Measurements from ENCODE around the gene SEMA5A. TPM values are rescaled to one million over a fixed set of nuclear protein-coding genes. Genes with fewer than 3 reads are reported as not detected.

The SEMA5A gene
- total RNA-seq, 1 donor from 2014 or later = 11.9 TPM

DNA sequence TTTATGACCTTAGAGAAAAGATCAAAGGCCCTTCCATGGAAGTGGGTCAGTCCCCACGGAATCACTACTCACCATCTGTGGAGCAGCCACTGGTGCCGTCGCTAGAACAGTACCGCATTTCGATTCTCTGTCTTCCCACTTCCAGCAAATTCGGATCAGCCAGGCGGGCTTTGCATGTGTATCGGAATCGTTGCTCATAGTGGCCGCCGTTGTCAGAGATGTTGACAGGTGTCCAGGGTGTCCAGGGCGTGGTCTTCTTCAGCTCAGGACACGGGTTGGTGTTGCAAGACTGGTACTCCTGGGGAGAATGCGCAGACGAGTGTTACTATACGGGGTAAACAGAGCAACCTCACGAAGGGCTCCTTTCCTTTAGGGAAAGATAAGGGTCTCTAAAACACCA lies 479.5 kb downstream of the SEMA5A start:
- Histone ChIP-seq H3K79me2 (ENCODE audit: low read depth) (no peaks in the 10 kb centered on the region), H3K4me3 (no peak overlapping the region), H3K4me1 (no peaks in the 10 kb centered on the region), H3K27me3 (no peaks in the 10 kb centered on the region), H3F3A (ENCODE audit: low read depth) (no peaks in the 10 kb centered on the region), H4K20me1 (ENCODE audit: low read depth) (no peaks in the 10 kb centered on the region), H3K9ac (no peak overlapping the region), H3K27ac (no peak overlapping the region), H3K36me3 (no peaks in the 10 kb centered on the region), H2AFZ (replicated peaks) (no peak overlapping the region), H3K9me3 (ENCODE audit: low read depth) (no peaks in the 10 kb centered on the region), H3K4me2 (no peak overlapping the region)
- no peak overlapping the region for H3K27ac Mint-ChIP-seq
- DNase-seq (ENCODE audit: low spot score) = no peak
- peaks cover 13% of the 10 kb centered on the region for H3K36me3 Mint-ChIP-seq
- peaks cover 4% of the 10 kb centered on the region for H3K4me1 Mint-ChIP-seq
- TF ChIP-seq, protein P1, sequence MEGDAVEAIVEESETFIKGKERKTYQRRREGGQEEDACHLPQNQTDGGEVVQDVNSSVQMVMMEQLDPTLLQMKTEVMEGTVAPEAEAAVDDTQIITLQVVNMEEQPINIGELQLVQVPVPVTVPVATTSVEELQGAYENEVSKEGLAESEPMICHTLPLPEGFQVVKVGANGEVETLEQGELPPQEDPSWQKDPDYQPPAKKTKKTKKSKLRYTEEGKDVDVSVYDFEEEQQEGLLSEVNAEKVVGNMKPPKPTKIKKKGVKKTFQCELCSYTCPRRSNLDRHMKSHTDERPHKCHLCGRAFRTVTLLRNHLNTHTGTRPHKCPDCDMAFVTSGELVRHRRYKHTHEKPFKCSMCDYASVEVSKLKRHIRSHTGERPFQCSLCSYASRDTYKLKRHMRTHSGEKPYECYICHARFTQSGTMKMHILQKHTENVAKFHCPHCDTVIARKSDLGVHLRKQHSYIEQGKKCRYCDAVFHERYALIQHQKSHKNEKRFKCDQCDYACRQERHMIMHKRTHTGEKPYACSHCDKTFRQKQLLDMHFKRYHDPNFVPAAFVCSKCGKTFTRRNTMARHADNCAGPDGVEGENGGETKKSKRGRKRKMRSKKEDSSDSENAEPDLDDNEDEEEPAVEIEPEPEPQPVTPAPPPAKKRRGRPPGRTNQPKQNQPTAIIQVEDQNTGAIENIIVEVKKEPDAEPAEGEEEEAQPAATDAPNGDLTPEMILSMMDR (IDR thresholded peaks at IDR 0.05) = no peak
- TF ChIP-seq EZH2 (IDR thresholded peaks at IDR 0.05) (no peak), EZH2phosphoT487 (IDR thresholded peaks at IDR 0.05) (no peak)
- H3K27me3 Mint-ChIP-seq (ENCODE audit: insufficient read depth, low read depth) = peaks cover 4% of the 10 kb centered on the region
- no peaks in the 10 kb centered on the region for H3K9me3 Mint-ChIP-seq
- no peak overlapping the region for H3K4me3 Mint-ChIP-seq

DNA sequence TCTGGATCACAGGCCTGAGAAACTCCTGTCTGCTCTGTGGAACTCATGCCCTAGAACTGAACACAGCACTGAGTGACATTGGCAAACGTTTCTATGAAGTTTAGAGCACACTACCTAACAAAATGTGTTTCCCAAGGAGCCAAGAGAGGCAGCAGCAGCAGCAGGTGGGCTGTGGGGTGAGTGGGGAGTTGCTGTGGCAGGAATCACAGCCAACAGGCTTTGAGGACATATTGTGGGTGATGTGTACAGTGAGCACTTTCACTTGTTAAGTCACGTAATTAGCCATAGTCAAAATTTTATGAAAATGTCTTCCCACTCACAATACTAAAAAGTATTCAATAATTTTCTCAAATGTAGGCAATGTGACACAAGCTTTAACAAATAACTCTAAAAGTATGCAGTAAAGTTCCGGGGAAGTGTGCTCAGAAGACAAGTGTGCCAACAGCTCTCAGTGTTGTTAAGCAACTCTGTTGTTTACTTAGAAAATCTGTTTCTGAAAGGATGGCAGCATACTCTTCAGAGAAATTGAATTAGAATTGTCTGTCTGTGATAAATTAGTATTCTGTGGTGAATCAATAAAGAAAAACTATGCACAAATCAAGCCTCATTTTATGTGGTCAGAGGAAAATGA lies 482.1 kb downstream of the SEMA5A start:
- Mint-ChIP-seq H3K27me3 (ENCODE audit: insufficient read depth, low read depth) (peaks cover 4% of the 10 kb centered on the region), H3K4me3 (no peak overlapping the region), H3K27ac (no peak overlapping the region), H3K9me3 (no peaks in the 10 kb centered on the region), H3K36me3 (peaks cover 19% of the 10 kb centered on the region), H3K4me1 (peaks cover 12% of the 10 kb centered on the region)
- no peak overlapping the region for H3K4me3 ChIP-seq
- no peaks in the 10 kb centered on the region for H3K4me1 ChIP-seq
- no peaks in the 10 kb centered on the region for H3K9me3 ChIP-seq (ENCODE audit: low read depth)
- H3K79me2 ChIP-seq (ENCODE audit: low read depth) = no peaks in the 10 kb centered on the region
- no peak overlapping the region for H2AFZ ChIP-seq (replicated peaks)
- H3K4me2 ChIP-seq = no peak overlapping the region
- no peaks in the 10 kb centered on the region for H3K36me3 ChIP-seq
- H3K27me3 ChIP-seq = no peaks in the 10 kb centered on the region
- TF ChIP-seq, protein P1 (IDR thresholded peaks at IDR 0.05) = no peak
- no peak for TF ChIP-seq EZH2 (IDR thresholded peaks at IDR 0.05)
- TF ChIP-seq EZH2phosphoT487 (IDR thresholded peaks at IDR 0.05) = no peak
- no peak overlapping the region for H3K9ac ChIP-seq
- no peaks in the 10 kb centered on the region for H4K20me1 ChIP-seq (ENCODE audit: low read depth)
- DNase-seq (ENCODE audit: low spot score) = no peak
- no peaks in the 10 kb centered on the region for H3F3A ChIP-seq (ENCODE audit: low read depth)
- H3K27ac ChIP-seq = no peak overlapping the region

DNA sequence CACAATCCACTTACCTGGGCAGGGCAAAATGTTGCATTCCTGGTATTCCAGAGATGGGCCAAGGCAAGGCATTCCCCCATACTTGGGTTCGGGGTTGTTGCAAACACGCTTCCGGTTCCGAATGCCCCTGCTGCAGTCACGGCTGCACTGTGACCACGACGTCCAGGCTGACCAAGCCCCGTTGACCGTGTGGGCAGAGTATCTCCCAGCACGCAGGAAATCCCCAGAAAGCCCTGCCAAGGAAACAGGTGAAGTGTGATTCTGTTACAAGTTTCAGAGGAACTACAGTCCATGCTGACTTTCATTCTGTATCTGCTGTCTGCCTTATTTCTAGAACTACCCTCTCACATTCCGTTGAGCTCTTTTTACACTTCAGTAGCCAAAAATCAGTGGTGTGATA lies 483.0 kb downstream of the SEMA5A start:
- Histone ChIP-seq H3K27ac (no peak overlapping the region), H3K4me1 (no peaks in the 10 kb centered on the region), H3K4me2 (no peak overlapping the region), H3F3A (ENCODE audit: low read depth) (no peaks in the 10 kb centered on the region), H3K79me2 (ENCODE audit: low read depth) (no peaks in the 10 kb centered on the region), H4K20me1 (ENCODE audit: low read depth) (no peaks in the 10 kb centered on the region), H2AFZ (replicated peaks) (no peak overlapping the region), H3K9me3 (ENCODE audit: low read depth) (no peaks in the 10 kb centered on the region), H3K27me3 (no peaks in the 10 kb centered on the region), H3K4me3 (no peak overlapping the region), H3K36me3 (no peaks in the 10 kb centered on the region), H3K9ac (no peak overlapping the region)
- no peak overlapping the region for H3K27ac Mint-ChIP-seq
- H3K4me3 Mint-ChIP-seq = no peak overlapping the region
- H3K4me1 Mint-ChIP-seq = peaks cover 15% of the 10 kb centered on the region
- no peak for TF ChIP-seq EZH2 (IDR thresholded peaks at IDR 0.05)
- TF ChIP-seq, protein P1 (IDR thresholded peaks at IDR 0.05) = no peak
- TF ChIP-seq EZH2phosphoT487 (IDR thresholded peaks at IDR 0.05) = no peak
- H3K9me3 Mint-ChIP-seq = no peaks in the 10 kb centered on the region
- peaks cover 19% of the 10 kb centered on the region for H3K36me3 Mint-ChIP-seq
- peaks cover 4% of the 10 kb centered on the region for H3K27me3 Mint-ChIP-seq (ENCODE audit: insufficient read depth, low read depth)
- no peak for DNase-seq (ENCODE audit: low spot score)
